Astrocyte of the cerebellum (primary cell): ENCODE data around the gene HK1.
"Not testable (repeated sequence)": the region's sequence is repeated elsewhere in the genome, so short reads cannot be mapped to it uniquely, and the experiment has no call there.

Experiments used
- DNase-seq: peaks from one replicate; pipeline ENCODE4 v3.0.0-alpha.2; 2011; ENCODE audit warnings: low read depth
- H3K4me3 ChIP-seq: 2 replicates; pipeline ENCODE4 v1.5.1; 2011; ENCODE audit warnings: mild to moderate bottlenecking, low read depth, low read length, moderate library complexity
- in situ Hi-C: cut with HindIII; loops from 2 replicates; pipeline ENCODE4 v1.10.0; 2017; ENCODE audit warnings: low sequenced_read_pairs
- TF ChIP-seq, protein P1 (sequence below): IDR thresholded peaks from 2 replicates; pipeline ENCODE4 v1.5.1; 2012; ENCODE audit warnings: low read length, low read depth, moderate library complexity, mild to moderate bottlenecking; ENCODE audit errors: missing control alignments

The HK1 gene

GRCh38 chr10:69279110-69279509 lies 814 bp downstream of the HK1 start:
- TF ChIP-seq, protein P1, sequence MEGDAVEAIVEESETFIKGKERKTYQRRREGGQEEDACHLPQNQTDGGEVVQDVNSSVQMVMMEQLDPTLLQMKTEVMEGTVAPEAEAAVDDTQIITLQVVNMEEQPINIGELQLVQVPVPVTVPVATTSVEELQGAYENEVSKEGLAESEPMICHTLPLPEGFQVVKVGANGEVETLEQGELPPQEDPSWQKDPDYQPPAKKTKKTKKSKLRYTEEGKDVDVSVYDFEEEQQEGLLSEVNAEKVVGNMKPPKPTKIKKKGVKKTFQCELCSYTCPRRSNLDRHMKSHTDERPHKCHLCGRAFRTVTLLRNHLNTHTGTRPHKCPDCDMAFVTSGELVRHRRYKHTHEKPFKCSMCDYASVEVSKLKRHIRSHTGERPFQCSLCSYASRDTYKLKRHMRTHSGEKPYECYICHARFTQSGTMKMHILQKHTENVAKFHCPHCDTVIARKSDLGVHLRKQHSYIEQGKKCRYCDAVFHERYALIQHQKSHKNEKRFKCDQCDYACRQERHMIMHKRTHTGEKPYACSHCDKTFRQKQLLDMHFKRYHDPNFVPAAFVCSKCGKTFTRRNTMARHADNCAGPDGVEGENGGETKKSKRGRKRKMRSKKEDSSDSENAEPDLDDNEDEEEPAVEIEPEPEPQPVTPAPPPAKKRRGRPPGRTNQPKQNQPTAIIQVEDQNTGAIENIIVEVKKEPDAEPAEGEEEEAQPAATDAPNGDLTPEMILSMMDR: no peak
- DNase-seq: no peak
- in situ Hi-C loops: no loop called here
- no peak overlapping the region for H3K4me3 ChIP-seq

GRCh38 chr10:69281507-69282413 lies 3.5 kb downstream of the HK1 start:
- TF ChIP-seq, protein P1: no peak
- no peak overlapping the region for H3K4me3 ChIP-seq
- no peak for DNase-seq
- in situ Hi-C loops: no loop called here

DNA sequence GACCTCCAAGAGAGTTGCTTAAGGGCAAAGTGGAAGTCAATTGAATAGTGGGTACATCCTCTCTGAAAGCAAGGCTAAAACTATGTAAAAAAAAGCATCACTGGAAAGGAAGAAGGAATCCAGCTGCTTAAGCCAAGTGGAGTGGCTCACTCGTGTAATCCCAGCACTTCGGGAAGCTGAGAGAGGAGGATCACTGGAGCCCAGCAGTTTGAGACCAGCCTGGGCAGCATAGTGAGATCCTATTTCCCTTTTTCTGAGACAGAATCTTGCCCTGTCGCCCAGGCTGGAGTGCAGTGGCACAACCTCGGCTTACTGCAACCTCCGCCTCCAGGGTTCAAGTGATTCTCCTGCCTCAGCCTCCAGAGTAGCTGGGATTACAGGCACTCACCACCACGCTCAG lies 6.1 kb downstream of the HK1 start:
- in situ Hi-C loops, H3K4me3 ChIP-seq, DNase-seq: not testable (repeated sequence)

GRCh38 chr10:69285699-69286098 lies 7.4 kb downstream of the HK1 start:
- DNase-seq: no peak
- TF ChIP-seq, protein P1: no peak
- in situ Hi-C loops: no loop called here
- no peak overlapping the region for H3K4me3 ChIP-seq

- TF ChIP-seq, protein P1: no peak
- H3K4me3 ChIP-seq: no peak overlapping the region
- DNase-seq: no peak
- in situ Hi-C loops: no loop called here
These were observed 8.9 kb downstream of the HK1 start for GRCh38 chr10:69287181-69287580.

DNA sequence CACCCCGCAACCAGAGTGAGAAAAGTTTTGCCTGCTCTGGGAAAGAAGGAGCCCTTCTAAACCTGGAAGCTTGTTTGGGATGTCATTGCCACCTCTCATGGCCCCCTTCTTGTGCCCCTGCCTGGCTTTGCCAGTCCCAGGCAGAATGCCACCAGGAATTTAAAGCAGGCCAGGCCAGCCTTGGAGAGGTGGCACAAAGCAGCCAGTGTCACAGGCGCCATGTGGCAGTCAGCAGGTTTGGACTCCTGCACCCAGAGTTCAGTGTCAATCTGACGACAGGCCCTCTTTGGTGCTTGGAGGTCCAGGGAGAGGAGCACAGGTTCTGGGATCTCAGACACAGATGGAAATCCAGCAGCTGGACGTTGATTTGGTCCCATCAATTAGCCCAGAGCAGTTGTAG lies 12.7 kb downstream of the HK1 start:
- in situ Hi-C loops: no loop called here
- no peak for DNase-seq
- TF ChIP-seq, protein P1: no peak
- no peak overlapping the region for H3K4me3 ChIP-seq

- no peak for DNase-seq
- TF ChIP-seq, protein P1: no peak
- no peak overlapping the region for H3K4me3 ChIP-seq
- in situ Hi-C loops: no loop called here
These were observed 14.2 kb downstream of the HK1 start for GRCh38 chr10:69292459-69292858.
